GM12891 (cell line): ENCODE measurements around the gene PCCA.

ENCODE experiments used
- PAX5 ChIP-seq: IDR thresholded peaks from 2 replicates; pipeline ENCODE4 v1.6.1; 2011; ENCODE audit warnings: low read length, moderate library complexity, mild to moderate bottlenecking; ENCODE audit not compliant: insufficient read depth, severe bottlenecking
- POLR2A ChIP-seq: IDR thresholded peaks from 2 replicates; pipeline ENCODE4 v1.6.1; 2011; ENCODE audit warnings: low read depth, low read length, control low read depth
- POLR2AphosphoS5 ChIP-seq: IDR thresholded peaks from 2 replicates; pipeline ENCODE4 v1.6.1; 2011; ENCODE audit warnings: low read depth, low read length, control low read depth
- POU2F2 ChIP-seq: IDR thresholded peaks from 2 replicates; pipeline ENCODE4 v1.6.1; 2011; ENCODE audit warnings: low read depth, mild to moderate bottlenecking, control low read depth, low read length, moderate library complexity
- SPI1 ChIP-seq: IDR thresholded peaks from 2 replicates; pipeline ENCODE4 v1.6.1; 2011; ENCODE audit warnings: low read depth, low read length, control low read depth
- TAF1 ChIP-seq: IDR thresholded peaks from 2 replicates; pipeline ENCODE4 v1.6.1; 2011; ENCODE audit warnings: low read depth, low read length, control low read depth

DNA sequence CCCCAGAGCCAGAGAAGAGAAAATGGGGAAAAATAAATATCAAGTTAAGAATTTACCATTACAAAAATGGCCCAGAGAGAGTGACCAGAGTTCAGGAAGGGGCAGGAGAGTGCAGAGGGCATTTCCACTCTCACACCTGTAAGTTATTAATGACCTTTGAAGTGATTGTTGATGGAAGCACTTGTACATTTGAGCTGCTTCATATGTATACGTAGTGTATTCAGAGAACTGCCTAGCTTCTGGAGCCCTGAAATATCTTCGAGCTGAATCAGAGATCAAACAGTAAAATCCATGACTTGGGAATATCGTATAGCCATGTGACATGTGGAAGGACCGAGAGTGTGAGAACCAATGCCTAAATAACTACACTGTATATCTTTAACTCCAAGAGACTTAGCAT, 49.2 kb upstream of the PCCA start:
- TF ChIP-seq TAF1 = no peak
- no peak for TF ChIP-seq POLR2A
- no peak for TF ChIP-seq POLR2AphosphoS5
- no peak for TF ChIP-seq SPI1
- TF ChIP-seq POU2F2 = no peak
- TF ChIP-seq PAX5 = no peak
